OCI-LY1 (cell line): ENCODE results near the gene SLC8A1.

ENCODE experiments used
- CTCF ChIP-seq: fragments of 200-600 bp; sonication (generic), shearing (Covaris generic); IDR thresholded peaks from 2 replicates; pipeline ENCODE4 v1.5.1; 2017; ENCODE audit warnings: mild to moderate bottlenecking, antibody characterized with exemption, low read length, moderate library complexity, mixed read lengths
- EZH2 ChIP-seq: fragments of 200-600 bp; sonication (generic), shearing (Covaris generic); IDR thresholded peaks from 2 replicates; pipeline ENCODE4 v1.8.0; 2017; ENCODE audit warnings: borderline replicate concordance, mixed run types, mild to moderate bottlenecking, antibody characterized with exemption, low read length, moderate library complexity, mixed read lengths

DNA sequence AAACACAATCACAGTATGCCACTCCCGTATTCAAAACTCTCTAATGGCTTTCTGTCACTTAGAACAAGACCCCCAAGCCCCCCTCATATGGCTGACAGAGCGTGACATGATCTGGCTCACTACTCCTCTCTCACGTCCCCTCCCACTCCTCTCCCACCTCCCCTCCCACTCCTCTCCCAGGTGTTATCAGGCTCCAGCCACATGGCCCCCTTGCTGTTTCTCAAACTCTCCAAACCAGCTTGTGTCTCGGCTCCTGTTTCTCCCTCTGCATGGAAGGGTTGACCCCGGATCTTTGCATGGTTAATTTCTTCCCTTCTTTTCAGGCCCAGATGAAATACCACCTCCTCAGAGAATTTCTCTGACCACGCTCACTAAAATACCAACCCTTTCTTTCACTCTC is 180.8 kb downstream of the SLC8A1 start:
- TF ChIP-seq CTCF (no peak), EZH2 (no peak)
